ENCODE data around the gene UBXN1.

Gene UBXN1

GRCh38 chr11:62632492-62632891, 46.4 kb downstream of the UBXN1 start:
- DNase-seq, result no peak

GRCh38 chr11:62627713-62628112, 51.2 kb downstream of the UBXN1 start:
- no peak for DNase-seq
